Choroid plexus epithelial cell (primary cell): ENCODE data around the gene TRAPPC3L.

Experiments
- DNase-seq: peaks from one replicate; pipeline ENCODE4 v3.0.0-alpha.2; 2010; ENCODE audit warnings: low read depth
- H3K4me3 ChIP-seq: 2 replicates; pipeline ENCODE4 v1.5.1; 2011; ENCODE audit warnings: low read depth, mild to moderate bottlenecking, control low read depth, low read length, moderate library complexity
- TF ChIP-seq, protein P1 (sequence below): conservative IDR thresholded peaks from 2 replicates; pipeline ENCODE4 v1.5.1; 2011; ENCODE audit warnings: low read depth, mild to moderate bottlenecking, control low read depth, inconsistent platforms, low read length, moderate library complexity

TRAPPC3L gene

DNA sequence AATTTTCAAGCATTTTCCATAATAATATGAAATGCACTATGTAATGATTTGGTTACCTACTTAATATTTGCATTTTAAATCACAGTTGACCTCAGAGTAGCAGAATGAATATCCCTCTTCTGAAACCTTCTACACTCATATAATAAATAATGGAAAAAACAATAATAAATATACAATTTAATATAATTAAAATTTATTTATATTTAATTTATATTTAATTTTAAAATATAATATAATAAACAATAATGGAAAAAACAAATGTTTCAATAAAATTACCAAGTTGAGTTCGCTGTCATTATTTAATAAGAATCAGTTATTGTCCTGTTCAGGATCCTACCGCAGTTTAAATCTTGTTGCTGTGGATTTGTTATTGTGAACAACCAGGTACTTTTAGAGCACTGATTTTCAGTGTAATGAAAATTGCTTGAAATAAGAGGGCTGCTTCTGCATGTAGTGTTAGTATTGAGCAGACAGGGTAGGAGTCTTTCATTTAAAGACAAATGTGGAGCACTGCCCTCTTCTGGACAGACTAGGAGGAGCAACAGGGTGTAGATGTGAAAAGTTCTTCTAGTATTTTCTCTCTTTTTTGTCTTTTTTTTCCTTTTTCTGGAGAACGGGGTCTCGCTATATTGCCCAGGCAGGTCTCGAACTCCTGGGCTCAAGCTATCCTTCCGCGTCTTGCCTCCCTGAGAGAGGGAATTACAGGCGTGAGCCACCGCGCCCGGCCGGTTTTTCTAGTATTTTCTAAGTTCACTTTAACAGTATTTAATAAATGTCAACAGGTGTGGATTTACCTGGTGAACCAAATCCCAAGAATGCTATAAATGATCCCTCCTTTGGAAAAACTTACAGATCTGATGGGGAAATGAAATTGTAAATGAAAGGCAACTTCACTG, 13.6 kb downstream of the TRAPPC3L start:
- peak; percentile 91 for DNase-seq
- TF ChIP-seq, protein P1, sequence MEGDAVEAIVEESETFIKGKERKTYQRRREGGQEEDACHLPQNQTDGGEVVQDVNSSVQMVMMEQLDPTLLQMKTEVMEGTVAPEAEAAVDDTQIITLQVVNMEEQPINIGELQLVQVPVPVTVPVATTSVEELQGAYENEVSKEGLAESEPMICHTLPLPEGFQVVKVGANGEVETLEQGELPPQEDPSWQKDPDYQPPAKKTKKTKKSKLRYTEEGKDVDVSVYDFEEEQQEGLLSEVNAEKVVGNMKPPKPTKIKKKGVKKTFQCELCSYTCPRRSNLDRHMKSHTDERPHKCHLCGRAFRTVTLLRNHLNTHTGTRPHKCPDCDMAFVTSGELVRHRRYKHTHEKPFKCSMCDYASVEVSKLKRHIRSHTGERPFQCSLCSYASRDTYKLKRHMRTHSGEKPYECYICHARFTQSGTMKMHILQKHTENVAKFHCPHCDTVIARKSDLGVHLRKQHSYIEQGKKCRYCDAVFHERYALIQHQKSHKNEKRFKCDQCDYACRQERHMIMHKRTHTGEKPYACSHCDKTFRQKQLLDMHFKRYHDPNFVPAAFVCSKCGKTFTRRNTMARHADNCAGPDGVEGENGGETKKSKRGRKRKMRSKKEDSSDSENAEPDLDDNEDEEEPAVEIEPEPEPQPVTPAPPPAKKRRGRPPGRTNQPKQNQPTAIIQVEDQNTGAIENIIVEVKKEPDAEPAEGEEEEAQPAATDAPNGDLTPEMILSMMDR = peak; percentile 79
- H3K4me3 ChIP-seq = no peak overlapping the region

DNA sequence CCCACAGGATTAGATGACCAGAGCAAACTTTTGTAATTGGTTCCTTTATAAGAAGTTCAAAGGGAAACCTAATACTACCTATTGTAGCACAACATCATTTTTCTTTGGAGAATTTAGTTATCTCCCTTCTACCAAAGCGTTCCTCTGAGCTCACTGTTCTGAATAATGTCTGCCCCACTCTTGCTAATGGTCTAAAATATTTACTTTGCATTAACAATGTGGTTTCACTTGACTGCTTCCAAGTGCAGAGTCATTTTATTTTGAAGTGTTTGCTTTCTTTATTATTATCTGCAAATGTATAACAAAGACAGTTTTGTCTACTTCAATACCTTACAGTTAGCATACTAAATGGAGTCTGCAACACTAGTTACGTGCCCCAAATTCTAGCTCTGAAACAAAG, 15.0 kb downstream of the TRAPPC3L start:
- no peak for DNase-seq
- TF ChIP-seq, protein P1 = no peak
- H3K4me3 ChIP-seq = no peak overlapping the region

DNA sequence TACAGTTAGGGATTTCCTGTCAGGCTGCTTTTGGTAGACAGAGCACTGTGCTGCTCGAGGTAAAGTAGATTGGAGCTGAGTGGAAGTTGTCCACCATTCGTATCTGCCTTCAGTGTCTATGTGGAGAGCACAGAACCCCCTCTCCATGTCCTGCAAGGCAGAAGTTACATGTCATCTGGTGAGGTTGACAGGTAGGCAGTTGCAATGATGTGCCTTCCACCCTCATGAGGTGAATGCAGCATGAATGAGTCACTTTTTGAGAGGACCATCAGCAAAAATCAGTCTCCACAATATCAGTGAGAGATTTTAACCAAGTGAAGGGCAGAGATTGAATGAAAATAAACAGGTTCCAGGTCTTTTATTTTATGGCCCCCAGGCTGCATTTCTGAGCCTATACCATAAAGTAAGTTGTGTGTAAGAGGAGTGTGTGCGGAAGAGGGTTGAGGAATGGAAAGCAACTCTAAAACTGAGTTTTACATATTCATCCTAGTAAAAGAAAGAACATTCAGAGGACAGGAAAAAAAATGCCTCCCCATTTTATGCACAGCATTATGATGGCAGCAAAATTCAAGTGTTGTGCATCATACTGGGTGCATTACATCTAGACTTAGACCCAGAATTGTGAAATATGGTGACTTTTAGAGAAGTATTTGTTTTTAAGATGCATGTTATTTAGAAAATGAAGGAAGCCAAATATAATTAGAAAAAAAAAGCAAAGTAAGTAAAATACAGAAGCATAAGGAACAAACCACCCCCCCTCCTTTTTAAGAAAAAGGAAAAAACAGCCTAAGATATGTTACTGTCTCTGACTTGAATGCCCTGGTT, 15.8 kb downstream of the TRAPPC3L start:
- TF ChIP-seq, protein P1 = no peak
- no peak overlapping the region for H3K4me3 ChIP-seq
- DNase-seq = no peak

DNA sequence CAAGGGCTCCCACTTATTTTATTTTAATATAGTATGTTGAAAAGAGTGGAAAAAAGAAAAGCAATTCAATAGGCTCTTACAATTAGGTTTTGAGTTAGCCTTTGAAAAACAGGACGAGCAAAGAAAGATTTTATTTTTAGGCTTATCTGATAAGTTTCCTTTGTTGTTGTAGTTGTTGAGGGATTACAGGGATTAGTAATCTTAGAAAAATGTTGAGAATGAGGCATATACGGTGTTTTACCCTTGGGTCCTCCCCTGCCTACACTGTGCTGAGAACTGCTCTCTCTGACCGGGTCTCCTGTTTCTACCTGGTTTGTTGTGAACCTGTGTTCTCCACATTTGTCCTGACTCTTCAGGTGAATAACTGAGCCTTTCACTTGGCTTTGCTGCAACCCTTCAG, 16.7 kb downstream of the TRAPPC3L start:
- no peak overlapping the region for H3K4me3 ChIP-seq
- peak; percentile 57 for DNase-seq
- TF ChIP-seq, protein P1 = no peak

DNA sequence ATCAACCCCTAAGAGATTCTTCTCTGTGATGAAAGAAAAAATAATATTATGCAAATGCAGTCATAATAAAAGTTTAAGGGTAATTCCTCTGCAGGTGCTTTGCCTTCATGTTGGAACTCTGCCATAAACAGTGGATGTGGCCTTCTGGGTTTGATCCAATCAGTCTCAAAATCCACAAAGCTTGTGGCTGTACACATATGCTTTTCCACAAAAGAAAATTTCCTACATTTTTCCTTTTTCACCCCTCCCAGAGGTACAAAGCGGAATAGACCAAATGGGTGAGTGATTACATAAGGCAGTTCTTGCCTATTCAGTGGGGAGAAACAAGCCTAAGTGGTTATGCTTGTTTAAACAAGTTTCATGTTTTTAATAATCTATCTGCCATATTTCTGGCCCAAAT, 17.4 kb downstream of the TRAPPC3L start:
- TF ChIP-seq, protein P1 = no peak
- DNase-seq = no peak
- no peak overlapping the region for H3K4me3 ChIP-seq

DNA sequence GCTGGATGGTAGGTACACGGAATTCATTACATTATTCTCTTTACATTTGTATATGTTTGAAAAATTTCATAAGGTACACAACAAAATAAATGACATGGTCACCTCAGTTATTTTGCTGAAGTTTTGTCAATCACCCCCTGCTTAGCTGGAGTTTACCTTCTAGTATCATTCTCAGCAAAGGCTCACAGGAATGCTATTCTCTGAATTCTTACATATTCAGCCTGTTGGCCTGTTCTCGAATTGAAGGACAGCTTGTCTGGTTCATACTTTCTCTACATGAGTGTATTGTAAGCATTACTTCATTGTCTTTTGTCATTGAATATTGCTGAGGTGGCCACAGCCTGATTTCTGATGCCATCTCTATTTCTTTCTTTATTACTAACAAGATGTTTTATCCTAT, 21.2 kb downstream of the TRAPPC3L start:
- DNase-seq = no peak
- no peak overlapping the region for H3K4me3 ChIP-seq
- TF ChIP-seq, protein P1 = no peak
